ENCODE data around the gene E2F4.

- TF ChIP-seq, protein P1, sequence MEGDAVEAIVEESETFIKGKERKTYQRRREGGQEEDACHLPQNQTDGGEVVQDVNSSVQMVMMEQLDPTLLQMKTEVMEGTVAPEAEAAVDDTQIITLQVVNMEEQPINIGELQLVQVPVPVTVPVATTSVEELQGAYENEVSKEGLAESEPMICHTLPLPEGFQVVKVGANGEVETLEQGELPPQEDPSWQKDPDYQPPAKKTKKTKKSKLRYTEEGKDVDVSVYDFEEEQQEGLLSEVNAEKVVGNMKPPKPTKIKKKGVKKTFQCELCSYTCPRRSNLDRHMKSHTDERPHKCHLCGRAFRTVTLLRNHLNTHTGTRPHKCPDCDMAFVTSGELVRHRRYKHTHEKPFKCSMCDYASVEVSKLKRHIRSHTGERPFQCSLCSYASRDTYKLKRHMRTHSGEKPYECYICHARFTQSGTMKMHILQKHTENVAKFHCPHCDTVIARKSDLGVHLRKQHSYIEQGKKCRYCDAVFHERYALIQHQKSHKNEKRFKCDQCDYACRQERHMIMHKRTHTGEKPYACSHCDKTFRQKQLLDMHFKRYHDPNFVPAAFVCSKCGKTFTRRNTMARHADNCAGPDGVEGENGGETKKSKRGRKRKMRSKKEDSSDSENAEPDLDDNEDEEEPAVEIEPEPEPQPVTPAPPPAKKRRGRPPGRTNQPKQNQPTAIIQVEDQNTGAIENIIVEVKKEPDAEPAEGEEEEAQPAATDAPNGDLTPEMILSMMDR (IDR thresholded peaks at IDR 0.05): no peak
- TF ChIP-seq POLR2A (IDR thresholded peaks at IDR 0.05): no peak
Measured at GRCh38 chr16:67191995-67192681, at the start of gene E2F4.
